Smooth muscle cell (in vitro differentiated cells): ENCODE measurements around the gene LRFN2. TPM values are rescaled to one million over a fixed set of nuclear protein-coding genes. Genes with fewer than 3 reads are reported as not detected.

ENCODE experiments used
- DNase-seq: peaks from one replicate; lab custom pipeline; 2025; ENCODE audit not compliant: unreplicated experiment; lab: John Stamatoyannopoulos, UW
- H2AFZ ChIP-seq: fragments of 200-600 bp; sonication (generic); 2 replicates; pipeline ENCODE4 v1.6.0; 2016; ENCODE audit warnings: antibody characterized with exemption, low read depth, mild to moderate bottlenecking
- H3F3A ChIP-seq: fragments of 200-600 bp; sonication (generic); 2 replicates; pipeline ENCODE4 v1.6.0; 2017; ENCODE audit warnings: antibody characterized with exemption, low read depth
- H3K27ac ChIP-seq: fragments of 200-600 bp; sonication (generic); 2 replicates; pipeline ENCODE4 v1.5.1; 2016; ENCODE audit warnings: low read depth, mild to moderate bottlenecking
- H3K27me3 ChIP-seq: fragments of 200-600 bp; sonication (generic); 2 replicates; pipeline ENCODE4 v1.6.1; 2016; ENCODE audit warnings: low read depth, mild to moderate bottlenecking
- H3K36me3 ChIP-seq: fragments of 200-600 bp; sonication (generic); 2 replicates; pipeline ENCODE4 v1.5.1; 2016; ENCODE audit warnings: low read depth
- H3K4me1 ChIP-seq: fragments of 200-600 bp; sonication (generic); 2 replicates; pipeline ENCODE4 v1.5.1; 2016; ENCODE audit warnings: low read depth
- H3K4me2 ChIP-seq: fragments of 200-600 bp; sonication (generic); 2 replicates; pipeline ENCODE4 v1.6.0; 2016; ENCODE audit warnings: mild to moderate bottlenecking
- H3K4me3 ChIP-seq: fragments of 200-600 bp; sonication (generic); 2 replicates; pipeline ENCODE4 v1.5.1; 2016; ENCODE audit warnings: mild to moderate bottlenecking
- H3K79me2 ChIP-seq: fragments of 200-600 bp; sonication (generic); 2 replicates; pipeline ENCODE4 v1.6.0; 2016; ENCODE audit warnings: low read depth, mild to moderate bottlenecking
- H3K9ac ChIP-seq: fragments of 200-600 bp; sonication (generic); 2 replicates; pipeline ENCODE4 v1.6.0; 2016; ENCODE audit warnings: low read depth
- H3K9me3 ChIP-seq: fragments of 200-600 bp; sonication (generic); replicated peaks from 2 replicates; pipeline ENCODE4 v1.5.1; 2016; ENCODE audit warnings: low read depth
- H4K20me1 ChIP-seq: fragments of 200-600 bp; sonication (generic); 2 replicates; pipeline ENCODE4 v1.6.0; 2016; ENCODE audit warnings: low read depth
- WGBS: methylation state at CpG from one replicate; pipeline ENCODE4 v1.1.7; 2016; ENCODE audit warnings: low lambda C conversion rate; 5-methylcytosine and 5-hydroxymethylcytosine counted together
- polyA plus RNA-seq: library from polyadenylated mRNA; unstranded; fragments of >200 nt; fragmentation: Nextera tagmentation; extraction: Ambion mirVana; gene quantifications from 2 replicates; pipeline ENCODE4 v1.2.1, GENCODE V29; 2016
- total RNA-seq: library from RNA; depleted of rRNA; stranded (reverse); fragments of >200 nt; gene quantifications from 2 replicates; pipeline ENCODE4 v1.2.3, GENCODE V29; 2014
- TF ChIP-seq, protein P1 (sequence below): fragments of 200-600 bp; sonication (generic); IDR thresholded peaks from 2 replicates; pipeline ENCODE4 v1.5.1; 2017; ENCODE audit warnings: borderline replicate concordance, mild to moderate bottlenecking, antibody characterized with exemption; ENCODE audit not compliant: insufficient read depth, poor library complexity, severe bottlenecking

Gene LRFN2
- total and polyA plus RNA-seq, 2 experiments from 2014 or later: 0.04 to 0.57 TPM

- no peak overlapping the region for H3K4me2 ChIP-seq
- H4K20me1 ChIP-seq: no peaks in the 10 kb centered on the region
- no peak overlapping the region for H3K27ac ChIP-seq
- no peaks in the 10 kb centered on the region for H3K4me1 ChIP-seq
- no peak overlapping the region for H3K4me3 ChIP-seq
- H3K79me2 ChIP-seq: no peaks in the 10 kb centered on the region
- no peaks in the 10 kb centered on the region for H3K9me3 ChIP-seq
- TF ChIP-seq, protein P1, sequence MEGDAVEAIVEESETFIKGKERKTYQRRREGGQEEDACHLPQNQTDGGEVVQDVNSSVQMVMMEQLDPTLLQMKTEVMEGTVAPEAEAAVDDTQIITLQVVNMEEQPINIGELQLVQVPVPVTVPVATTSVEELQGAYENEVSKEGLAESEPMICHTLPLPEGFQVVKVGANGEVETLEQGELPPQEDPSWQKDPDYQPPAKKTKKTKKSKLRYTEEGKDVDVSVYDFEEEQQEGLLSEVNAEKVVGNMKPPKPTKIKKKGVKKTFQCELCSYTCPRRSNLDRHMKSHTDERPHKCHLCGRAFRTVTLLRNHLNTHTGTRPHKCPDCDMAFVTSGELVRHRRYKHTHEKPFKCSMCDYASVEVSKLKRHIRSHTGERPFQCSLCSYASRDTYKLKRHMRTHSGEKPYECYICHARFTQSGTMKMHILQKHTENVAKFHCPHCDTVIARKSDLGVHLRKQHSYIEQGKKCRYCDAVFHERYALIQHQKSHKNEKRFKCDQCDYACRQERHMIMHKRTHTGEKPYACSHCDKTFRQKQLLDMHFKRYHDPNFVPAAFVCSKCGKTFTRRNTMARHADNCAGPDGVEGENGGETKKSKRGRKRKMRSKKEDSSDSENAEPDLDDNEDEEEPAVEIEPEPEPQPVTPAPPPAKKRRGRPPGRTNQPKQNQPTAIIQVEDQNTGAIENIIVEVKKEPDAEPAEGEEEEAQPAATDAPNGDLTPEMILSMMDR: no peak
- H3K36me3 ChIP-seq: no peaks in the 10 kb centered on the region
- no peak overlapping the region for H3K9ac ChIP-seq
- DNase-seq: no peak
- 94% methylated on average over 4 of the region's 4 CpGs for WGBS
- H2AFZ ChIP-seq: no peak overlapping the region
- peaks cover 31% of the 10 kb centered on the region for H3K27me3 ChIP-seq
- H3F3A ChIP-seq: no peaks in the 10 kb centered on the region
These were observed 196.9 kb downstream of the LRFN2 start for GRCh38 chr6:40390144-40390800.

GRCh38 chr6:40389254-40389653 is 197.9 kb downstream of the LRFN2 start:
- TF ChIP-seq, protein P1: no peak
- Histone ChIP-seq H3K4me1 (no peaks in the 10 kb centered on the region), H2AFZ (no peak overlapping the region), H3K4me3 (no peak overlapping the region), H3K36me3 (no peaks in the 10 kb centered on the region), H3F3A (no peaks in the 10 kb centered on the region), H3K9ac (no peak overlapping the region), H3K4me2 (no peak overlapping the region), H3K27me3 (peaks cover 31% of the 10 kb centered on the region), H3K79me2 (no peaks in the 10 kb centered on the region), H4K20me1 (no peaks in the 10 kb centered on the region), H3K27ac (no peak overlapping the region), H3K9me3 (no peaks in the 10 kb centered on the region)
- 79% methylated on average over 4 of the region's 4 CpGs for WGBS
- DNase-seq: no peak

GRCh38 chr6:40387871-40388264 is 199.3 kb downstream of the LRFN2 start:
- Histone ChIP-seq H3K9ac (no peak overlapping the region), H3K4me2 (no peak overlapping the region), H4K20me1 (no peaks in the 10 kb centered on the region), H3F3A (no peaks in the 10 kb centered on the region), H3K36me3 (no peaks in the 10 kb centered on the region), H3K79me2 (no peaks in the 10 kb centered on the region), H2AFZ (no peak overlapping the region), H3K4me1 (no peaks in the 10 kb centered on the region), H3K9me3 (no peaks in the 10 kb centered on the region), H3K27ac (no peak overlapping the region), H3K27me3 (peaks cover 38% of the 10 kb centered on the region), H3K4me3 (no peak overlapping the region)
- TF ChIP-seq, protein P1: no peak
- 89% methylated on average over 5 of the region's 5 CpGs for WGBS
- no peak for DNase-seq

DNA sequence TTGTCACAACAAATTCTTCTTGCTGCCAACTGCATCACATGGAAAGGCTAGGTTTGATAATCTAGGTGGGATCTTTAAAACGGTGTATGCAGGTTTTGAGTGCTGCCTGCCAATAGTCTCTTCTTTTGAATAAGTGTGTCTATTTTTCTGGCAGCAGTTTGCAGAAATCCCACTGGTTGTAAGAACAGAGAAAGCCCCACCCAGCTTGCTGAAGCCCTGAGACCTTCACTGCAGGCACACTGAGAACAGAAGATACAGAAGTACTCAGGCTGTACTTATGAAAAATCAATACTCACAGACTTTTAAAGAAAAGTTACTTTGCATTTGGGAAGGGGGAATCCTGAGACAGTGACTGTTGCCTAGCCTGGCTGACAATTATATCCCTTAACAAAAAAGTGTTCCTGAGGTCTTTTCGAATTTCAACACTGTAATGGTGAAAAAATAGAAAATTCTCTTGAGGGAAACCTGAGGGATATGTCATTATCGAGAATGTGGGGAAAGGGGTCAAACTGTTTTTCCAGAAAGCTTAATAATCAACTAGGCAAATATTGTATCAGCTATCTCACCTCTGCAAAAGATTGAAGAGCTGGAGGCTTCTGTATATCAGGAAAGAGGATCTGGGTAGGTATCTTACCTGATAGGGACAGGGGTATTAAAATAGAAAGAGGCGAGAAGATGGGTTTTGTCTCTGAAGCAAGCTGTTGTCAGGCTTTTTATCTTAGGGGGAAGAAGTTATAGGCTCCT is 199.9 kb downstream of the LRFN2 start:
- 79% methylated on average over 4 of the region's 4 CpGs for WGBS
- Histone ChIP-seq H4K20me1 (no peaks in the 10 kb centered on the region), H3F3A (no peaks in the 10 kb centered on the region), H3K27ac (no peak overlapping the region), H3K79me2 (no peaks in the 10 kb centered on the region), H3K4me3 (no peak overlapping the region), H3K9me3 (no peaks in the 10 kb centered on the region), H3K4me1 (no peaks in the 10 kb centered on the region), H3K36me3 (no peaks in the 10 kb centered on the region), H2AFZ (no peak overlapping the region), H3K9ac (no peak overlapping the region), H3K4me2 (no peak overlapping the region), H3K27me3 (peaks cover 38% of the 10 kb centered on the region)
- no peak for DNase-seq
- TF ChIP-seq, protein P1: no peak
